Measurements from ENCODE around the gene CAPZB.

DNA sequence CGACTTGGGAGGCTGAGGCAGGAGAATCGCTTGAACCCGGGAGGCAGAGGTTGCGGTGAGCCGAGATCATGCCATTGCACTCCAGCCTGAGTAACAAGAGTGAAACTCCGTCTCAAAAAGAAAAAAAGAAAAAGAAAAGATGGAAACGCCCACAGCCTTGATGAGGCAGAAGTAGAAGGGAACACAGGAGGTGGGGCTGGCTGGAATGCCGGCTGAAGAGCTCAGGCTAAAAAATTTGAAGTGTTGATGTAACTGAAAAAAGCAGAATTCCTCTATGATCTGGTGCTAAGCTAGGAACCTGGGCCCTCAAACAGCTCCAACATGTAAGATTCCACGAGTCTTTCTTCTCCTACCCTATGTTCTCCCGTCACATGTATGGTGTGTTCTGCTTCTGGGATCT is 119.6 kb downstream of the CAPZB start:
- no peak for TF ChIP-seq POLR2A (IDR thresholded peaks at IDR 0.05; ENCODE audit: low read depth, low read length)
- TF ChIP-seq, protein P1, sequence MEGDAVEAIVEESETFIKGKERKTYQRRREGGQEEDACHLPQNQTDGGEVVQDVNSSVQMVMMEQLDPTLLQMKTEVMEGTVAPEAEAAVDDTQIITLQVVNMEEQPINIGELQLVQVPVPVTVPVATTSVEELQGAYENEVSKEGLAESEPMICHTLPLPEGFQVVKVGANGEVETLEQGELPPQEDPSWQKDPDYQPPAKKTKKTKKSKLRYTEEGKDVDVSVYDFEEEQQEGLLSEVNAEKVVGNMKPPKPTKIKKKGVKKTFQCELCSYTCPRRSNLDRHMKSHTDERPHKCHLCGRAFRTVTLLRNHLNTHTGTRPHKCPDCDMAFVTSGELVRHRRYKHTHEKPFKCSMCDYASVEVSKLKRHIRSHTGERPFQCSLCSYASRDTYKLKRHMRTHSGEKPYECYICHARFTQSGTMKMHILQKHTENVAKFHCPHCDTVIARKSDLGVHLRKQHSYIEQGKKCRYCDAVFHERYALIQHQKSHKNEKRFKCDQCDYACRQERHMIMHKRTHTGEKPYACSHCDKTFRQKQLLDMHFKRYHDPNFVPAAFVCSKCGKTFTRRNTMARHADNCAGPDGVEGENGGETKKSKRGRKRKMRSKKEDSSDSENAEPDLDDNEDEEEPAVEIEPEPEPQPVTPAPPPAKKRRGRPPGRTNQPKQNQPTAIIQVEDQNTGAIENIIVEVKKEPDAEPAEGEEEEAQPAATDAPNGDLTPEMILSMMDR (IDR thresholded peaks at IDR 0.05; ENCODE audit: extremely low read depth in 1 of 2, insufficient read depth in 1 of 2, low read depth in 1 of 2, low read length in 2 of 2) = no peak
- TF ChIP-seq, protein P2, sequence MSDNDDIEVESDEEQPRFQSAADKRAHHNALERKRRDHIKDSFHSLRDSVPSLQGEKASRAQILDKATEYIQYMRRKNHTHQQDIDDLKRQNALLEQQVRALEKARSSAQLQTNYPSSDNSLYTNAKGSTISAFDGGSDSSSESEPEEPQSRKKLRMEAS (IDR thresholded peaks at IDR 0.05; ENCODE audit: insufficient read depth, insufficient read length) = no peak
- TF ChIP-seq POLR2AphosphoS5 (IDR thresholded peaks at IDR 0.05; ENCODE audit: insufficient read depth, low read depth, low read length) = no peak
- TF ChIP-seq EZH2 (IDR thresholded peaks at IDR 0.05; ENCODE audit: borderline replicate concordance, low read depth, low read length, severe bottlenecking) = no peak
- TF ChIP-seq GATA2 (IDR thresholded peaks at IDR 0.05; ENCODE audit: insufficient read depth, insufficient read length, low read depth, low read length) = no peak
- TF ChIP-seq MYC (IDR thresholded peaks at IDR 0.05; ENCODE audit: low read depth, low read length) = no peak
- TF ChIP-seq JUN (IDR thresholded peaks at IDR 0.05; ENCODE audit: borderline replicate concordance, insufficient read depth, insufficient read length, low read depth) = no peak
